ENCODE data around the gene GPC6. TPM values are rescaled to one million over a fixed set of nuclear protein-coding genes. Genes with fewer than 3 reads are reported as not detected.

GPC6 gene
- total RNA-seq, 1 donor from 2014 or later: not detected

DNA sequence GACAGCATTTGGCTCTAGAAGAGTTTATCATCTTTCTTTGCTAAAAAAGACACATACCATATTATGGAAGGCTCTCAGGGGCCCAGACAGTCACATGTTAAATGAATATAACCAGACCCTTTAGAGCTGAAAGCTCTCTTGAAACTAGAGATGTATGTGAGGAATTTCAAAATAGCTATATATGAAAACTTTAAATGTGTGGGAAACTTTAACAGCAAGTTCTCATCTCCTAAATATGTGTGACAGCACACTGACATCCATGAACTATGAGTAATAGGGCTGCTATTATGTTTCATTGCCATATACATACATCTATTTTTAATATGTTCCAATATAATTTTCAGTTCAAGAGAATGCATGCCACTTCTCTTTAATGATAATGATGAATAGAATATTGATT, 509.5 kb downstream of the GPC6 start:
- H3K27me3 Mint-ChIP-seq: no peaks in the 10 kb centered on the region
- H3K9me3 Mint-ChIP-seq: no peaks in the 10 kb centered on the region
- H3K4me1 Mint-ChIP-seq: no peaks in the 10 kb centered on the region
- H3K4me3 Mint-ChIP-seq: no peak overlapping the region
- no peaks in the 10 kb centered on the region for H3K36me3 Mint-ChIP-seq (ENCODE audit: low read depth)
- no peak overlapping the region for H3K27ac Mint-ChIP-seq
- intact Hi-C loops (cut with micrococcal nuclease): no loop called here
- no peak for DNase-seq

DNA sequence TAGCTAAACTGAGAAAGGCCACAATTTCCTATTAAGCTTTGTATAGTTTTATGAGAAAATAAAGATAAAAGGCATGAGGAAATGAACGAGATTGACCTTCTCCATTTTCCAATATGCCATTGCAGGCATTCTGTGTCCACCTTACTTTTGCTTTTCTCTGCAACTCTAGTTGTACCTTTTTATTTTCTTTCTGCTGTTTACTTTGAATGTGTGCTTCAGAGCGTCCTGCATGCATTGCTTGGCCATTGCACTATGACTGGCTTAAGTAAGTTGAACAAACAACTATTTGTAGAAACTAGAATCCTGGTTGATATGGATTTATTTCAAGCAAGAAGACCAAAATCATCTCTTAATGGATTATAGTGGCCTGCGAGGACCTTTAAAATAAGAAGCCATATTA, 510.3 kb downstream of the GPC6 start:
- H3K4me1 Mint-ChIP-seq: no peaks in the 10 kb centered on the region
- H3K4me3 Mint-ChIP-seq: no peak overlapping the region
- H3K9me3 Mint-ChIP-seq: no peaks in the 10 kb centered on the region
- no peak overlapping the region for H3K27ac Mint-ChIP-seq
- no peaks in the 10 kb centered on the region for H3K36me3 Mint-ChIP-seq (ENCODE audit: low read depth)
- no peaks in the 10 kb centered on the region for H3K27me3 Mint-ChIP-seq
- intact Hi-C loops (cut with micrococcal nuclease): no loop called here
- DNase-seq: no peak

DNA sequence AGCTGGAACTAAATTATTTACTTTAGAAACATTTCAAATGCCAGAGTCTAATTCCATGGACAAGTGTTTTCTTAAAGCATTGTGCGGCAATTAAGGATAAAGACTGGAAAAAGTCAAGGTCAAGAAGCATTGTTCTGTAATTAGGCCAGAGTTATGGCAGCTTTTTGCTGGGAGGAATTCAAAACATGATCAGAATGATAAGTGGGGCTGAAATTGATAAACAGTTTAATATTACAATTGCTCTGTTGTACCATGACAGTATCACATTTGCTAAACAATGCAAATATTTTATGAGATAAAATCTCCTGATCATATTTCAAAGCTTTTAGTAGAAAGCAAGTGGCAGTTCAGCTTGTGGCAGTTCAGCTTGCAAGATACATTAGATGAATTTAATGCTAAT, 513.7 kb downstream of the GPC6 start:
- no peak for DNase-seq
- Mint-ChIP-seq H3K27ac (no peak overlapping the region), H3K27me3 (no peaks in the 10 kb centered on the region), H3K36me3 (ENCODE audit: low read depth) (no peaks in the 10 kb centered on the region), H3K4me1 (no peaks in the 10 kb centered on the region), H3K4me3 (no peak overlapping the region), H3K9me3 (no peaks in the 10 kb centered on the region)
- intact Hi-C loops (cut with micrococcal nuclease): no loop called here

DNA sequence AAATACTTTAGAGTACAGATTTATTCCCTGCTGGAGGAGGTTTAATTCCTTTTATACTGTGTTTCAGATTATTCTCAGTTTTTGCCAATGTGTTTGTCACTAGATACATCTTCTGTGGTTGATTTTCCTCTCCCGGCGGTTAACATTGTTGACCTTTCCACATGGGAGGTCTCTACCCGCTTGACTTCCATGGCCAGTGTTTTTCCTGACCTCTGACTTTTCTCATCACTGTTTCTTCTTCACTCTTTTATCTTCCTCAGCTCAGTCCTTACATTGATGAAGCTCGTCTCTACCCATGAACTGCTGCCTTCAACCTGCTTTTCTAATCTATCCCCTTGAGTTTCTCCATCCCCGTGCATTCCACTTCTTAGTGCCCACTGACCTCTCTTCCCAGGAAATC, 517.4 kb downstream of the GPC6 start:
- Mint-ChIP-seq H3K4me1 (no peaks in the 10 kb centered on the region), H3K27ac (no peak overlapping the region), H3K36me3 (ENCODE audit: low read depth) (no peaks in the 10 kb centered on the region), H3K9me3 (no peaks in the 10 kb centered on the region), H3K27me3 (no peaks in the 10 kb centered on the region), H3K4me3 (no peak overlapping the region)
- intact Hi-C loops (cut with micrococcal nuclease): no loop called here
- no peak for DNase-seq

DNA sequence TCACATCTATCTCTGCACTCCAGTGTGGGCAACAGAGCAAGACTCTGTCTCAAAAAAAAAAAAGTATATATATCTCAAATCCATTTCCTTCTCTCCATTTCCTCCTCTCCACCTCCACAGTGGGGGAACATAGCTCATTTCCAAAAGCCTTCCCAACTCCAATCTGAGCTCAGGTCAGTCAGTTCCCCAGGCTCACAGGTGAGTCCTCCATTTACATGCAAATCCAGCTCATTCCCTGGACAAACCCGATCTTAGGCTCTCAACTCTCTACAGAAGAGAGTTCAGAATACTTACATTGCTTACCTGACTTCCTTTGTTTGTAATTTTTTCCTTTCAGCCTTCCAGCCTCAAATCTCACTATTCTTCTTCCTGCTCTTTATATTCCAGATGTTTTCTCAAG, 518.3 kb downstream of the GPC6 start:
- intact Hi-C loops (cut with micrococcal nuclease): no loop called here
- Mint-ChIP-seq H3K27me3 (no peaks in the 10 kb centered on the region), H3K27ac (no peak overlapping the region), H3K36me3 (ENCODE audit: low read depth) (no peaks in the 10 kb centered on the region), H3K9me3 (no peaks in the 10 kb centered on the region), H3K4me1 (no peaks in the 10 kb centered on the region), H3K4me3 (no peak overlapping the region)
- no peak for DNase-seq

DNA sequence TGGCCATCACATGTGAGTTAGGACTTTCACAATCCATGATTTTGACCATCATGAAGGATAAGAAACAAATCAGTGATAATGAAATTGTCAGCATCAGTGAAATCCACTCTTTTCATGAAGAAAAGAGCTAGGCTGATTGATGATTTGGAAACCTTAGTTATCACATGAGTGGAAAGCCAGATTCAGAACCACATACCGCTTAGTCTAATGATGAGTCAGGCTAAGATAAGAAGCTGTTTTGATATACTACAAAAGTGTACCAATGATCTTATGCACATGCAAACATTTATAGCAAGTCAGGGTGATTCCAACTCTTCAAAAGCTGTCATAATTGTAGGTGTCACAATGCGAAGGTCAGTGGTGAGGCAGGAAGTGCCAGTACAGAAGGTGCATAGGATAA, 519.3 kb downstream of the GPC6 start:
- Mint-ChIP-seq H3K36me3 (ENCODE audit: low read depth) (no peaks in the 10 kb centered on the region), H3K27ac (no peak overlapping the region), H3K4me1 (no peaks in the 10 kb centered on the region), H3K4me3 (no peak overlapping the region), H3K27me3 (no peaks in the 10 kb centered on the region), H3K9me3 (no peaks in the 10 kb centered on the region)
- intact Hi-C loops (cut with micrococcal nuclease): no loop called here
- DNase-seq: no peak

DNA sequence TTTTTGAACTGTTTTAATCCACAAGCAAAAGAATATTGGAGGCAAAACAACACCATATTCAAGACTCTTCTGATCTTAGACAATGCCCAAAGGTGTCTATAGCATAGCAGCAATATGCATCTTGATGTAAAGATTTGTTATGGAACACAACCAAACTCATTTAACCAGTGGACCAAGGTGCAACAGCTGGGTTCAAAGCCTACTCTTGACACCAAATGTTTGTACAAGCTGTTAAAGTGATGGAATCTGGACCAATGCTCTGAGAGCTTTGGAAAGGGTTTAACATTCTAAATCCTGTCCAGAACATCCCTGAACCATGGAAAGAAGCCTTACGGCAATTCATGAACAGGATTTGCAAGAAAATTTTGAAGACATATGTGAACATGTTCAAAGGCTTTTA, 520.0 kb downstream of the GPC6 start:
- no peaks in the 10 kb centered on the region for H3K36me3 Mint-ChIP-seq (ENCODE audit: low read depth)
- no peaks in the 10 kb centered on the region for H3K9me3 Mint-ChIP-seq
- H3K4me1 Mint-ChIP-seq: no peaks in the 10 kb centered on the region
- H3K27ac Mint-ChIP-seq: no peak overlapping the region
- H3K27me3 Mint-ChIP-seq: no peaks in the 10 kb centered on the region
- H3K4me3 Mint-ChIP-seq: no peak overlapping the region
- intact Hi-C loops (cut with micrococcal nuclease): no loop called here
- DNase-seq: no peak

DNA sequence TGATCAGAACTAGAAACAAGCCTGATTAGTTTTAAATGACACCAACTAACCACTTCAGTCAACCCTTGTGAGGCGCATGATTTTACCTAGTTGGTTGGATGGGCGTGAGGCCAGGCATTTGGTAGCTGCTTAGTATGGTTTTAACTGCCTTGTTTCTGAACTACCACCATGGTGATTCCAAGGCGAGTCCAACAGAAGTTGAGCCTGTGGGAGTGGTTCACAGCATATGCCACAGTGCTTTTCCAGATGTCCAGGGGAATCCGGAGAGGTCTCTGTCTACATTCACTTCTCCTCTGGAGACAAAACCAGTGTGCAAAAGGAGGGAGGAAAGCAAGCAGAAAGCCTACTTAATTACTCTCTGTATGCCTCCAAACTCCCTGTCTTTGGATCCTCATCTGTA, 524.1 kb downstream of the GPC6 start:
- intact Hi-C loops (cut with micrococcal nuclease): no loop called here

DNA sequence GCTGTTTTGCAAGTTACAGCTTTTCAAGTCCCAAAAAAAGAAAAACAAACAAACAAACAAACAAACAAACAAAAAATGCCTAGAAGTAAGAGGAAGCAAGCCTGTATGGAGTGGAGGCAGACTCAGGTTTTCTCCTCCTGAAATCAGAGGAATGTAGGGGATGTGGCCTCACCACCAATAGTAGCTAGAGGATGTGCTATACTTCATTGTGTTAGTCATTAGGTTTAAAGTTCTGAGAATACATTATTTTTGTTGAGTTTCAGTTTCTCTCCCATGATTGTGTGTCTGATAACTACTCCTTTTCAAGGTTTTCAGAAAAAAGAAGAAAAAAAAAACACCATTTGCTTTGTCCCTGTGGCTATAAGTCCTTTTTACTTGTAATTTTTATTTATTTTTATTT, 524.5 kb downstream of the GPC6 start:
- Mint-ChIP-seq H3K27ac (no peak overlapping the region), H3K4me1 (no peaks in the 10 kb centered on the region), H3K36me3 (ENCODE audit: low read depth) (no peaks in the 10 kb centered on the region), H3K4me3 (no peak overlapping the region), H3K9me3 (no peaks in the 10 kb centered on the region), H3K27me3 (no peaks in the 10 kb centered on the region)
- intact Hi-C loops (cut with micrococcal nuclease): no loop called here
- no peak for DNase-seq

More for the DNA sequence above, 524.1 kb downstream of the GPC6 start:
- H3K36me3 Mint-ChIP-seq (ENCODE audit: low read depth): no peaks in the 10 kb centered on the region
- H3K27ac Mint-ChIP-seq: no peak overlapping the region
- H3K27me3 Mint-ChIP-seq: no peaks in the 10 kb centered on the region
- no peak overlapping the region for H3K4me3 Mint-ChIP-seq
- no peak for DNase-seq
- H3K4me1 Mint-ChIP-seq: no peaks in the 10 kb centered on the region
- no peaks in the 10 kb centered on the region for H3K9me3 Mint-ChIP-seq

DNA sequence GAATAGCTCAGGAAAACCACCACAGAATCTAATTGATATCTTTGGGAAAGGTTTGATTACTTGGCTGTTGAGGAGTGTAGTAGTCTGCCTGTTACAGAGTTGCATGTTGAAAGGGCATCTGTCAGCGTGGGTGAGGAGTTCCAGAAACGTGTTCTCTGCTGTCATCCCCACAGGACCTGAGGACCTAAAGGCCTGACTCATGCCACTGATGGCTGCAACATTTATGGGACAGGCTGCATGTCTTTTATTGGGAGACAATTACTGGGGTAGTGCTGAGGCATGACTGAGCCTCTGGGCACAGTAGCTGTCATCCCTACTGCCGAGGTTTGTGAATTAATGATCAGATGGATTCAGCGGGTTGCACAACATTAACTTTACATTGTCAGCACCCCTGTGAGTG, 525.9 kb downstream of the GPC6 start:
- Mint-ChIP-seq H3K27me3 (no peaks in the 10 kb centered on the region), H3K36me3 (ENCODE audit: low read depth) (no peaks in the 10 kb centered on the region), H3K9me3 (no peaks in the 10 kb centered on the region), H3K4me1 (no peaks in the 10 kb centered on the region), H3K27ac (no peak overlapping the region), H3K4me3 (no peak overlapping the region)
- DNase-seq: no peak
- intact Hi-C loops (cut with micrococcal nuclease): no loop called here

DNA sequence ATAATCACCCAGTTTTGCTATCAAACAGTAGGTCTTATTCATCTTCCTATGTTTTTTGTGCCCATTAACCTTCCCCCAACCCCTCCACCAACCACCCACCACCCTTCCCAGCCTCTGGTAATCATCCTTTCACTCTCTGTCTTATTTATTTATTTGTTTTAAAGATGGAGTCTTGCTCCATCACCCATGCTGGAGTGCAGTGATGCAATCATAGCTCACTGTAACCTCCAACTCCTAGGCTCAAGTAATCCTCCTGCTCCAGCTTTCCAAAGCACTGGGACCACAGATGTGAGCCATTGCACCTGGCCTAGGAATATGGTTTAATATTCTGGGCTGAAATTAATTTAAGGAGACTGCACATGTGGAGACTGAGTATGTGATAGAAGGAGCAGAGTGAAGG, 527.0 kb downstream of the GPC6 start:
- H3K4me1 Mint-ChIP-seq: no peaks in the 10 kb centered on the region
- intact Hi-C loops (cut with micrococcal nuclease): no loop called here
- no peak for DNase-seq
- no peaks in the 10 kb centered on the region for H3K36me3 Mint-ChIP-seq (ENCODE audit: low read depth)
- H3K27ac Mint-ChIP-seq: no peak overlapping the region
- no peaks in the 10 kb centered on the region for H3K9me3 Mint-ChIP-seq
- H3K27me3 Mint-ChIP-seq: no peaks in the 10 kb centered on the region
- H3K4me3 Mint-ChIP-seq: no peak overlapping the region

DNA sequence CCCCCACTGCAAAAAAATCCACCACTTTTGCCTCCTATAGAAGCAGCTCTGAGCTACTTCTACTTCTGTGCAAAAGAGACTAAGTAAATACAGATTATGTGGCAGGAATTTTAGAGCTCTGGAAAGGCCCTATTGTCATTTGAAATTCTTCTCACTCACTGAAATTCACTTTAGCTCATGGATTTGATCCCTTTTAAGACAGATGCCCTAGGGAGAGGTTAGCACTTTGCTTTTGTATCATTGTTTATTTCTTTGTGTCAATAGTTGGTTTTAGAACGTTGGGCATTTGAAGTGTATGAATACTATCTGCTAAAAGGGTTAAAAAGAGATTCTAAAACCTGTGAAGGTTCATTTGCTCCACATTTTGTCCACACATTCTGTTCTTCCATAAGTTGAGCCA, 528.7 kb downstream of the GPC6 start:
- no peaks in the 10 kb centered on the region for H3K4me1 Mint-ChIP-seq
- H3K36me3 Mint-ChIP-seq (ENCODE audit: low read depth): no peaks in the 10 kb centered on the region
- no peak for DNase-seq
- no peaks in the 10 kb centered on the region for H3K9me3 Mint-ChIP-seq
- intact Hi-C loops (cut with micrococcal nuclease): no loop called here
- no peak overlapping the region for H3K27ac Mint-ChIP-seq
- no peaks in the 10 kb centered on the region for H3K27me3 Mint-ChIP-seq
- no peak overlapping the region for H3K4me3 Mint-ChIP-seq

DNA sequence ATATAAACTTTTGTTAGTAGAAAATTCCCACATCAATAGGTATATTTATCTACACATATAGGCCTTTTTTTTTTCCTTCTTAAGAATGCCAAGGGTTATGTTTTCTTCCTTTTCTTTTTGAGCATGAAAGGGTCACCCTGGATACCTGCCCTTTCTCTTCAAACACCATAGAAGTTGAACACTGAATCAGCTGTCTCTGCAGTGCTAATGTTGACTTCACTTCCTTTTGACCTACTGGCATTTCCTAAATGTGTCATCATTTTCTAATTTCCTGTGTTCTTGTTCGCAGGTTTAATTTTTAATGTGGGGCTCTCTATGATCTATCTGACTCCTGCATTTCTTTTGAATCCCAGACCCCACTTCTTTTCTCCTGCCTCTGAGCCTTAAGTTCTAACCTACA, 532.0 kb downstream of the GPC6 start:
- H3K27me3 Mint-ChIP-seq: no peaks in the 10 kb centered on the region
- intact Hi-C loops (cut with micrococcal nuclease): no loop called here
- no peaks in the 10 kb centered on the region for H3K9me3 Mint-ChIP-seq

DNA sequence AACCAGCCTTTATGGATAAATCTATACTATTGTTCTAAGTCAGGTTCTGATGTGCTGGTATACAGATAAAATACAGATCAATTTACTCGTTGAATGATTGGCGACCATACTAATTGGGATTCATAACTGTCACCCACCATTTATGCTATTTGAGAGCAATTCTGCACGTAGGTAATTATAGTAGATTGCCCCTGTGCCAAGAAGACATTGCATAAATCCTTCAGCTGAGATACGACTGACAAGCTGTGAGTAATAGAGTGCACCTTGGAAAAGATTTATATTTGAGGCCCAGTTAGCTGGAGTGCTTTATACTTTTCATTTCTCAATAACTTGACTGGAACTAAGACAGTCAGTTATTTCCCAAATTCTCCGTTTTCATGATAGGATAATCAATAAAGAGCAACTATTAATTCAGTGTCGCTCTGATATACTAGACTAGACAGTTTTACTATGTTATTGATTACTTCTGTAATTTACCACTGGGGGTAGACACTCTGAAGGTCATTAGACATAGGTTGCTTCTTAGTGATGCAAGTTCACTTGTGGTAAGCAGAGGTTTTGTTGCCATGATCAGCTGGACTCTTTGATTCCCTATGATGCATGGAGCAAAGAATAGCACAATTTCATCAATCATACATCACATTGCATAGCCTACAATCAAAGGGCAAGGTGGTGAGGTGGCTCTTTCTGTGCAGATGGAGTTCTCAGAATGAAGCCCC, 536.3 kb downstream of the GPC6 start:
- intact Hi-C loops (cut with micrococcal nuclease): no loop called here
- H3K4me3 Mint-ChIP-seq: no peak overlapping the region
- no peaks in the 10 kb centered on the region for H3K4me1 Mint-ChIP-seq
- no peak overlapping the region for H3K27ac Mint-ChIP-seq
- no peaks in the 10 kb centered on the region for H3K9me3 Mint-ChIP-seq
- no peaks in the 10 kb centered on the region for H3K36me3 Mint-ChIP-seq (ENCODE audit: low read depth)
- no peaks in the 10 kb centered on the region for H3K27me3 Mint-ChIP-seq
- DNase-seq: no peak

More for the DNA sequence above, 532.0 kb downstream of the GPC6 start:
- no peaks in the 10 kb centered on the region for H3K36me3 Mint-ChIP-seq (ENCODE audit: low read depth)
- no peak overlapping the region for H3K4me3 Mint-ChIP-seq
- no peak overlapping the region for H3K27ac Mint-ChIP-seq
- H3K4me1 Mint-ChIP-seq: no peaks in the 10 kb centered on the region
- DNase-seq: no peak

DNA sequence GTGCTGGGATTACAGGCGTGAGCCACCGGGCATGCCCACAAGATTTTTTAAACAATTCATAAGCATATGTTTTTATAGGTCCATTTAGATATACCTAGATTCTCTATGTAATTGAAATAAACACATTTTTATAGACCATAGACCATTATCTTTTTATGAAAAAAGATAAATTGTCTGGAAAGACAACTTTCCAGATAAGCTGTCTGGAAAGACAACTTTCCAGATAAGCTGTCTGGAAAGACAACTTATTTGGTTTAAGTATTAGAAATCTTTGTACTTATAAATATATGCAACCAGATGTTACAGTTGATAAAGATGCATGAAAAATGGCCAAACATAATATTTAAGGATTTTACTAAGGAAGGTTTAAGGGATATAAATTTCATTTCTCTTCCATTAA, 538.5 kb downstream of the GPC6 start:
- H3K27me3 Mint-ChIP-seq: no peaks in the 10 kb centered on the region
- H3K27ac Mint-ChIP-seq: no peak overlapping the region
- H3K4me3 Mint-ChIP-seq: no peak overlapping the region
- H3K36me3 Mint-ChIP-seq (ENCODE audit: low read depth): no peaks in the 10 kb centered on the region
- H3K4me1 Mint-ChIP-seq: no peaks in the 10 kb centered on the region
- intact Hi-C loops (cut with micrococcal nuclease): no loop called here
- no peaks in the 10 kb centered on the region for H3K9me3 Mint-ChIP-seq
- no peak for DNase-seq

Data from activated CD4-positive, alpha-beta T cell treated with anti-CD3 and anti-CD28 coated beads, Interleukin-2, amount 10 ng/mL, durations not matched to agents 24 days and 14 days (primary cell).